IPS-NIHi7 (cell line): ENCODE data around the gene ATRN.
"Not testable (repeated sequence)": the region's sequence is repeated elsewhere in the genome, so short reads cannot be mapped to it uniquely, and the experiment has no call there.

Source experiments
- DNase-seq: peaks from one replicate; pipeline ENCODE4 v3.0.0; 2012; ENCODE audit warnings: mixed read lengths; ENCODE audit errors: extremely low spot score

ATRN gene

GRCh38 chr20:3470627-3471396 lies at the start of gene ATRN:
ATRN (plus strand) TSS chr20:3471018; CDS start chr20:3471108, 90 bp downstream.
- peak; percentile 94 for DNase-seq

- DNase-seq: no peak
Observed at GRCh38 chr20:3421985-3422384, 48.8 kb upstream of the ATRN start.

GRCh38 chr20:3423126-3423525 lies 47.7 kb upstream of the ATRN start:
- peak; percentile 20 for DNase-seq

- DNase-seq: not testable (repeated sequence)
Observed at GRCh38 chr20:3426766-3427165, 44.1 kb upstream of the ATRN start.

- DNase-seq: no peak
Observed at GRCh38 chr20:3430376-3431069, 40.3 kb upstream of the ATRN start.

- no peak for DNase-seq
Observed at GRCh38 chr20:3431109-3431508, 39.7 kb upstream of the ATRN start.

GRCh38 chr20:3432844-3433243 lies 38.0 kb upstream of the ATRN start:
- no peak for DNase-seq

- no peak for DNase-seq
Observed at GRCh38 chr20:3433744-3434143, 37.1 kb upstream of the ATRN start.

- DNase-seq: no peak
Observed at GRCh38 chr20:3434232-3434631, 36.6 kb upstream of the ATRN start.

GRCh38 chr20:3436864-3437574 lies 33.8 kb upstream of the ATRN start:
- no peak for DNase-seq

GRCh38 chr20:3446779-3447178 lies 24.0 kb upstream of the ATRN start:
- no peak for DNase-seq

GRCh38 chr20:3447321-3447720 lies 23.5 kb upstream of the ATRN start:
- no peak for DNase-seq

- no peak for DNase-seq
Observed at GRCh38 chr20:3449319-3449718, 21.5 kb upstream of the ATRN start.

- no peak for DNase-seq
Observed at GRCh38 chr20:3452136-3452535, 18.7 kb upstream of the ATRN start.

GRCh38 chr20:3452690-3453089 lies 18.1 kb upstream of the ATRN start:
- DNase-seq: no peak

GRCh38 chr20:3454831-3455230 lies 16.0 kb upstream of the ATRN start:
- no peak for DNase-seq

GRCh38 chr20:3456648-3457047 lies 14.2 kb upstream of the ATRN start:
- DNase-seq: no peak

GRCh38 chr20:3459881-3460307 lies 10.9 kb upstream of the ATRN start:
- no peak for DNase-seq

GRCh38 chr20:3461211-3461771 lies 9.5 kb upstream of the ATRN start:
- peak; percentile 42 for DNase-seq

GRCh38 chr20:3461911-3462677 lies 8.7 kb upstream of the ATRN start:
- DNase-seq: no peak

GRCh38 chr20:3464166-3464565 lies 6.7 kb upstream of the ATRN start:
- no peak for DNase-seq

GRCh38 chr20:3465301-3465700 lies 5.5 kb upstream of the ATRN start:
- DNase-seq: no peak
